ENCODE results near the gene KDSR. TPM values are rescaled to one million over a fixed set of nuclear protein-coding genes. Genes with fewer than 3 reads are reported as not detected.
A peak's percentile ranks its signal among the peaks of the same experiment; 100 is the strongest.

The KDSR gene
- total and polyA plus RNA-seq, 10 donors = 5.7 to 42.2 (median 32.6) TPM

- H3K27ac ChIP-seq = peak overlapping the region; percentile 10 to 86 (median 62)
- 67 to 73% (median 72%) methylated on average over 4 of the region's 4 CpGs for WGBS, 5 donors
- no peak for TF ChIP-seq CTCF (IDR thresholded peaks at IDR 0.05 in 8 of 11, conservative IDR thresholded peaks at IDR 0.05 in 3 of 11)
- no peak for TF ChIP-seq POLR2A (IDR thresholded peaks at IDR 0.05)
- no peak for TF ChIP-seq POLR2AphosphoS5 (IDR thresholded peaks at IDR 0.05)
- intact Hi-C loops (cut with DNase I; ENCODE audit: low total_unique reads) = no loop called here
- H3K9me3 ChIP-seq = no peaks in the 10 kb centered on the region
- no peak for DNase-seq
- no peak overlapping the region for H3K4me3 ChIP-seq
- H3K27me3 ChIP-seq (replicated peaks in 1 of 7) = no peaks in the 10 kb centered on the region
- H3K4me1 ChIP-seq = peaks cover 14 to 100% (median 96%) of the 10 kb centered on the region in 6 donors
- peaks cover 0 to 6% (median 0%) of the 10 kb centered on the region in 6 donors for H3K36me3 ChIP-seq
Observed at GRCh38 chr18:63286926-63287325, 80.1 kb downstream of the KDSR start.

GRCh38 chr18:63284827-63285733 is 81.9 kb downstream of the KDSR start:
- intact Hi-C loops (cut with DNase I; ENCODE audit: low total_unique reads) = no loop called here
- WGBS, 5 donors = 66 to 84% (median 75%) methylated on average over 13 to 14 of the region's 14 CpGs
- Histone ChIP-seq H3K4me3 (peak overlapping the region in 1 of 8 donors; percentile 43), H3K27me3 (replicated peaks in 1 of 7) (no peaks in the 10 kb centered on the region), H3K4me1 (peaks cover 14 to 99% (median 78%) of the 10 kb centered on the region in 6 donors), H3K9me3 (no peaks in the 10 kb centered on the region), H3K36me3 (peaks cover 0 to 14% (median 4%) of the 10 kb centered on the region in 6 donors), H3K27ac (peak overlapping the region in 7 of 8 donors; percentile 45 to 86 (median 73))
- TF ChIP-seq POLR2A (IDR thresholded peaks at IDR 0.05) = peak in 2 of 3 donors; percentile 35 to 41
- peak in 2 of 3 donors; percentile 48 to 78 for TF ChIP-seq POLR2AphosphoS5 (IDR thresholded peaks at IDR 0.05)
- no peak for TF ChIP-seq CTCF (IDR thresholded peaks at IDR 0.05 in 8 of 11, conservative IDR thresholded peaks at IDR 0.05 in 3 of 11)
- peak; percentile 79 for DNase-seq

GRCh38 chr18:63284173-63284799 is 82.7 kb downstream of the KDSR start:
- intact Hi-C loops (cut with DNase I; ENCODE audit: low total_unique reads) = no loop called here
- H3K4me3 ChIP-seq = peak overlapping the region in 1 of 8 donors; percentile 43
- H3K4me1 ChIP-seq = peaks cover 14 to 98% (median 74%) of the 10 kb centered on the region in 6 donors
- H3K9me3 ChIP-seq = no peaks in the 10 kb centered on the region
- WGBS, 5 donors = 82 to 93% (median 86%) methylated on average over 5 of the region's 5 CpGs
- no peak for TF ChIP-seq POLR2AphosphoS5 (IDR thresholded peaks at IDR 0.05)
- TF ChIP-seq POLR2A (IDR thresholded peaks at IDR 0.05) = no peak
- no peak for TF ChIP-seq CTCF (IDR thresholded peaks at IDR 0.05 in 8 of 11, conservative IDR thresholded peaks at IDR 0.05 in 3 of 11)
- H3K27ac ChIP-seq = peak overlapping the region in 7 of 8 donors; percentile 24 to 86 (median 73)
- no peak for DNase-seq
- peaks cover 0 to 15% (median 5%) of the 10 kb centered on the region in 6 donors for H3K36me3 ChIP-seq
- H3K27me3 ChIP-seq (replicated peaks in 1 of 7) = no peaks in the 10 kb centered on the region
